Cardiac fibroblast (primary cell): ENCODE results near the gene SDHAF3.
"Not testable (repeated sequence)": the region's sequence is repeated elsewhere in the genome, so short reads cannot be mapped to it uniquely, and the experiment has no call there.

Experiments
- DNase-seq, 2 donors: peaks; one replicate each; pipeline versions ENCODE4 v3.0.0 to v3.0.0-alpha.2; 2010; ENCODE audit warnings: low read depth in 2 of 2
- H3K4me3 ChIP-seq, 2 donors: replicated peaks in 1 of 2; 1 replicate in 1 of 2; 2 replicates in 1 of 2; pipeline ENCODE4 v1.5.1; 2011; ENCODE audit warnings: low read depth in 2 of 2, low read length in 2 of 2, mild to moderate bottlenecking in 2 of 2, moderate library complexity in 1 of 2
- TF ChIP-seq, protein P1 (sequence below): IDR thresholded peaks from one replicate; pipeline ENCODE4 v1.5.1; 2011; ENCODE audit warnings: low read depth, mild to moderate bottlenecking, low read length, inconsistent platforms

The SDHAF3 gene

GRCh38 chr7:97117372-97118188 lies at the start of gene SDHAF3:
TSS of gene SDHAF3 (plus strand) at chr7:97117698. CDS start at chr7:97117724, 26 bp downstream.
- H3K4me3 ChIP-seq = peak within 1 kb of the TSS; percentile 73 to 89
- peak; percentile 99 for DNase-seq
- TF ChIP-seq, protein P1, sequence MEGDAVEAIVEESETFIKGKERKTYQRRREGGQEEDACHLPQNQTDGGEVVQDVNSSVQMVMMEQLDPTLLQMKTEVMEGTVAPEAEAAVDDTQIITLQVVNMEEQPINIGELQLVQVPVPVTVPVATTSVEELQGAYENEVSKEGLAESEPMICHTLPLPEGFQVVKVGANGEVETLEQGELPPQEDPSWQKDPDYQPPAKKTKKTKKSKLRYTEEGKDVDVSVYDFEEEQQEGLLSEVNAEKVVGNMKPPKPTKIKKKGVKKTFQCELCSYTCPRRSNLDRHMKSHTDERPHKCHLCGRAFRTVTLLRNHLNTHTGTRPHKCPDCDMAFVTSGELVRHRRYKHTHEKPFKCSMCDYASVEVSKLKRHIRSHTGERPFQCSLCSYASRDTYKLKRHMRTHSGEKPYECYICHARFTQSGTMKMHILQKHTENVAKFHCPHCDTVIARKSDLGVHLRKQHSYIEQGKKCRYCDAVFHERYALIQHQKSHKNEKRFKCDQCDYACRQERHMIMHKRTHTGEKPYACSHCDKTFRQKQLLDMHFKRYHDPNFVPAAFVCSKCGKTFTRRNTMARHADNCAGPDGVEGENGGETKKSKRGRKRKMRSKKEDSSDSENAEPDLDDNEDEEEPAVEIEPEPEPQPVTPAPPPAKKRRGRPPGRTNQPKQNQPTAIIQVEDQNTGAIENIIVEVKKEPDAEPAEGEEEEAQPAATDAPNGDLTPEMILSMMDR = no peak

GRCh38 chr7:97072025-97072424 lies 45.5 kb upstream of the SDHAF3 start:
- DNase-seq, H3K4me3 ChIP-seq: not testable (repeated sequence)

GRCh38 chr7:97075928-97076327 lies 41.6 kb upstream of the SDHAF3 start:
- no peak for DNase-seq
- H3K4me3 ChIP-seq = no peak overlapping the region
- TF ChIP-seq, protein P1 = no peak

GRCh38 chr7:97078023-97078969 lies 39.2 kb upstream of the SDHAF3 start:
- no peak overlapping the region for H3K4me3 ChIP-seq
- TF ChIP-seq, protein P1 = no peak
- DNase-seq = no peak

GRCh38 chr7:97079300-97079699 lies 38.2 kb upstream of the SDHAF3 start:
- no peak overlapping the region for H3K4me3 ChIP-seq
- DNase-seq = no peak
- TF ChIP-seq, protein P1 = no peak

DNA sequence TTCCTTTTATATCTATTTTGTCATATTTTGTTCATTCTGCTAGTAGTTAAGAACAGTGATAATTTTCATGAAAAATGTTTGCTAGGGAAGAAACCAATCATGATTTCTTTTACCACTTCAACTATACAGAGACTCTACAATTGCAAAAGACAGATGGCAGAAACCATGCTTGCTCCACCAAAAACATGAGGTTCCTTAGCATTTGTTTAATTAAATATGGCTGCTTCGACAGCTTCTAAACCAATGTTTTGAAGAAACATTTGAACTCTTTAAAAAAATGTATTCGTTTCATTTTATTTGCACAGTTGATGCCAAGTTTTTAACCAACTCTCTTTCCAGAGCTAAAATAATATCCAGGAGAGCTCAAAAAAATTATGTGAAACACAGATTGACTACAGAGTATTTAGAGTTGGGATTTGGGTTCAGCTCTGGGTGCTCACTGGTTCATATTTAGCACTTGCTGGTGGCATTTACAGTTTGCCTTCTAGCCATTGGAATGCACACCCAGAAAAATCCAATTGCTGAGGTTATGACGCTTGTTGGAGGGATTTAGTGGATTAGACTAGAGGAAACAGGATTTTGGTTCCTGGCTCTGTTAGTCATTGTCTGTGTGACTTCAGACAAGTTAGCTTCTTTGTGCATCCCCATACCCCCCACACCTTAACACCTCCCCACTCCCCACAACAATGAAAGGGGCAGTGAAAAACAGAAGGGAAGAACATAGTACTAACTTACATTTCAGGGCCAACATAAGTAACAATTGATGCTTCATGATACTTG lies 35.8 kb upstream of the SDHAF3 start:
- H3K4me3 ChIP-seq = no peak overlapping the region
- TF ChIP-seq, protein P1 = no peak
- no peak for DNase-seq
